ENCODE measurements around the gene TMEM89. TPM values are rescaled to one million over a fixed set of nuclear protein-coding genes. Genes with fewer than 3 reads are reported as not detected.

Gene TMEM89, protein sequence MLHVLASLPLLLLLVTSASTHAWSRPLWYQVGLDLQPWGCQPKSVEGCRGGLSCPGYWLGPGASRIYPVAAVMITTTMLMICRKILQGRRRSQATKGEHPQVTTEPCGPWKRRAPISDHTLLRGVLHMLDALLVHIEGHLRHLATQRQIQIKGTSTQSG
- total RNA-seq (2012; rRNA removed) (not detected in 2 replicates), polyA plus RNA-seq (2012; rRNA removed) (0.15 TPM in 1 of 2 replicates, not detected in the other), Bru-seq, nascent RNA (percentile 42 among the genes with signal in this experiment), BruChase-seq, experiment 1, labeled RNA remaining after a 6-hour chase (percentile 43 among the genes with signal in this experiment), BruChase-seq, experiment 2, labeled RNA remaining after a 2-hour chase (percentile 31 among the genes with signal in this experiment)
- polyA plus RNA-seq (2012; cell fraction: cytosol; rRNA removed) = not detected in 2 replicates
- 0.63 and 1.1 TPM in 2 replicates for polyA plus RNA-seq (2012; cell fraction: nucleus; rRNA removed; ENCODE audit: low replicate concordance)
- long read RNA-seq = 0 reads

- Histone ChIP-seq H2AFZ (replicated peaks; ENCODE audit: low read length, poor library complexity) (no peak within 1 kb of the TSS), H2AK5ac (ENCODE audit: low read depth, low read length) (peak within 1 kb of the TSS; percentile 50; the same call in 1 of the 2 replicates), H3K23ac (ENCODE audit: low read depth, low read length) (no peak within 1 kb of the TSS), H3K36me3 (ENCODE audit: control insufficient read depth, insufficient read depth, low read length) (peaks cover 32% of the 10 kb centered on the region), H3K79me1 (ENCODE audit: low read depth in 1 of 2, low read length in 2 of 2) (no peaks in the 10 kb centered on the region), H3K9me1 (ENCODE audit: insufficient read depth, low read length) (no peaks in the 10 kb centered on the region), H4K20me1 (ENCODE audit: insufficient read depth, low read length) (no peaks in the 10 kb centered on the region; the same call in 1 of the 2 replicates), H3K56ac (ENCODE audit: extremely low read depth, insufficient read depth, low read length) (no peak within 1 kb of the TSS), H2BK20ac (ENCODE audit: low read depth, low read length) (no peak within 1 kb of the TSS), H3K27me3 (ENCODE audit: control insufficient read depth, insufficient read depth, low read length) (no peaks in the 10 kb centered on the region), H3K14ac (replicated peaks; ENCODE audit: low read depth, low read length) (no peak within 1 kb of the TSS), H3K4me3 (ENCODE audit: insufficient read depth, low read depth, low read length) (no peak within 1 kb of the TSS), H2BK120ac (ENCODE audit: low read depth, low read length) (no peak within 1 kb of the TSS), H2BK5ac (ENCODE audit: low read depth, low read length, poor library complexity, severe bottlenecking) (no peak within 1 kb of the TSS), H3K27ac (ENCODE audit: insufficient read depth, low read length) (no peak within 1 kb of the TSS), H3K9ac (ENCODE audit: low read depth, low read length) (no peak within 1 kb of the TSS), H3K18ac (ENCODE audit: low read depth, low read length) (no peak within 1 kb of the TSS), H4K8ac (ENCODE audit: low read depth in 2 of 2, low read length in 2 of 2) (no peak within 1 kb of the TSS), H3K9me3 (ENCODE audit: control insufficient read depth, insufficient read depth, low read length) (peaks cover 9% of the 10 kb centered on the region), H2AK9ac (replicated peaks; ENCODE audit: low read depth, low read length, poor library complexity) (no peak within 1 kb of the TSS), H4K5ac (ENCODE audit: low read depth, low read length) (no peak within 1 kb of the TSS), H3K4ac (ENCODE audit: low read depth, low read length) (no peak within 1 kb of the TSS), H2BK15ac (ENCODE audit: low read depth, low read length) (no peak within 1 kb of the TSS; the same call in 2 of the 3 replicates), H4K91ac (ENCODE audit: insufficient read depth, low read depth, low read length) (no peak within 1 kb of the TSS; the same call in 1 of the 2 replicates), H3K4me2 (ENCODE audit: low read depth, low read length) (no peak within 1 kb of the TSS), H3K4me1 (ENCODE audit: control insufficient read depth, insufficient read depth, low read length) (peaks cover 6% of the 10 kb centered on the region)
- in situ Hi-C loops (cut with MboI; ENCODE audit: low sequenced_read_pairs) = no loop called here
- POLR2A ChIA-PET (ENCODE audit: unreplicated experiment) = no interaction called here
- no peak for ATAC-seq (ENCODE audit: low read depth)
- no peak for DNase-seq
- CTCF ChIA-PET = no interaction called here
- TF ChIP-seq CHD1 (IDR thresholded peaks at IDR 0.05; ENCODE audit: low read depth, low read length) = no peak
- no peak for TF ChIP-seq SMC3 (IDR thresholded peaks at IDR 0.05; ENCODE audit: low read depth, low read length)
- no peak for TF ChIP-seq RCOR1 (IDR thresholded peaks at IDR 0.05; ENCODE audit: insufficient replicate concordance, low read length)
- TF ChIP-seq CTCF (conservative IDR thresholded peaks at IDR 0.05; ENCODE audit: low read depth, low read length) = no peak
- no peak for TF ChIP-seq RAD21 (IDR thresholded peaks at IDR 0.05; ENCODE audit: low read length)
- no peak for TF ChIP-seq ELK1 (IDR thresholded peaks at IDR 0.05; ENCODE audit: borderline replicate concordance, low read depth, low read length)
- TF ChIP-seq POLR2A (IDR thresholded peaks at IDR 0.05; ENCODE audit: low read depth, low read length) = no peak
- no peak for TF ChIP-seq MAFK (IDR thresholded peaks at IDR 0.05; ENCODE audit: low read depth, low read length)
- no peak for TF ChIP-seq BHLHE40 (IDR thresholded peaks at IDR 0.05; ENCODE audit: low read depth, low read length)
- dilution Hi-C loops (cut with HindIII; ENCODE audit: low sequenced_read_pairs, unreplicated experiment) = no loop called here
- BruUV-seq (replicated peaks) = no TSS peak
- intact Hi-C loops (cut with micrococcal nuclease) = no loop called here
- 90% methylated on average over 8 of the region's 19 CpGs; no CpG with 5 or more reads in 1 of the 2 experiments for WGBS, 2 experiments (ENCODE audit: extremely low coverage in 2 of 2, insufficient read length in 1 of 2)
Measured at GRCh38 chr3:48621461-48621869, at the start of gene TMEM89. Gene TMEM89 (minus strand): TSS chr3:48621769. CDS start chr3:48621756, 13 bp downstream.
